SH-SY5Y (cell line): ENCODE measurements around the gene ANGEL2.

ENCODE experiments used
- GATA2 ChIP-seq: IDR thresholded peaks from 2 replicates; pipeline ENCODE4 v1.6.1; 2011; ENCODE audit warnings: mild to moderate bottlenecking, low read depth, low read length
- GATA3 ChIP-seq: IDR thresholded peaks from 2 replicates; pipeline ENCODE4 v1.6.1; 2011; ENCODE audit warnings: low read depth, mild to moderate bottlenecking, low read length, moderate library complexity

GRCh38 chr1:212970085-212970484 lies 45.6 kb downstream of the ANGEL2 start:
- TF ChIP-seq GATA2 (no peak), GATA3 (no peak)
